Effector CD4-positive, alpha-beta T cell (primary cell): ENCODE measurements around the gene ZNF30.
"Not testable (repeated sequence)": the region's sequence is repeated elsewhere in the genome, so short reads cannot be mapped to it uniquely, and the experiment has no call there.

Experiments
- DNase-seq: peaks from one replicate; pipeline ENCODE4 v3.0.0-alpha.2; 2020
- total RNA-seq: gene quantifications from one replicate; lab custom pipeline; 2026; lab: John Stamatoyannopoulos, UW

Gene ZNF30
- total RNA-seq, result 6.0 reads per million, percentile 23 among the genes with 10 or more reads in this experiment

DNA sequence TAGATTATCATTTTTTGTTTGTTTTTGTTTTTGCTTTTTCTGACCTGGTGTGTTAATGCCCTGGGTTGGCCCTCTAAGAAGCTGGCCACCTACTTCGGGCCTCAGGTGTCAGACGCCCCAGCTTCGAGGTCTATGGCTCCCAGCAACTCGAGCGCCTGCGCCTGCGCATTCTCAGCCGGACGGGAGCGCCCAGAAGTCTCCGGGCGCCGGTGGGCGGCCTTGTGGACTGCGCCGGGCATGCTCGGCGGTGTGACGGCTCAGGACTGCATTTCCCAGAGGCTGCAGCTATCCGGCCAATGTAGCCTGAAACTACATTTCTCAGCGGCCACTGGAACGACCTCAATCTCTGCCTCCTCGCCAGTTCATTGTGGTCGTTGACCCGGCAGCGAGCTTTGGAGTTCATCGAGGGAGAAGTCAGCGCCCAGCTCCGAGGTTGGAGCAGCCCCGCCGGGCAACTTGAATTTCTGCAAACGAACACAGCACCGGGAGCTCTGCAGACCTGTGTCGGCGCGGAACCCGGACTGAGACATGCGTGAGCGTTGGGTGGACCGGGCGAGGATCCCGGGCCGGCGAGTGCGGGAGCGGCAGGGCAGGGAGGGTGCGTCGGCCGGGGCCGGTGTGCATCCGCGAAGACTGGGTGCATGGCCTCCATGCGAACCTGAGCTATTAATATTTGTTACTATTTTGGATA lies at the start of gene ZNF30:
TSS of gene ZNF30 (plus strand) at position 219 of the 691 bp plus-strand sequence. CDS start 3,045 bp downstream, outside the sequence.
- peak; percentile 54 for DNase-seq

DNA sequence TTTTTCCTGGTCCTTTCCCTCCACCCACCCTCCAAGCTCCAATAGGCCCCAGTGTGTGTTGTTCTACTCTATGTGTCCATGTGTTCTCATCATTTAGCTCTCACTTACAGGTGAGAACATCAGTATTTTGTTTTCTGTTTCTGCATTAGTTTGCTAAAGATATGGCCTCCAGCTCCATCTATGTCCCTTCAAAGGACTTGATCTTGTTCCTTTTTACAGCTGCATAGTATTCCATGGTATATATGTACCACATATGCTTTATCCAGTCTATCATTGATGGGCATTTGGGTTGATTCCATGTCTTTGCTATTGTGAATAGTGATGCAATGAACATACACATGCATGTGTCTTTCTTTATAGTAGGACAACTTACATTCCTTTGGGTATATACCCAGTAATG lies 47.1 kb upstream of the ZNF30 start:
- no peak for DNase-seq

DNA sequence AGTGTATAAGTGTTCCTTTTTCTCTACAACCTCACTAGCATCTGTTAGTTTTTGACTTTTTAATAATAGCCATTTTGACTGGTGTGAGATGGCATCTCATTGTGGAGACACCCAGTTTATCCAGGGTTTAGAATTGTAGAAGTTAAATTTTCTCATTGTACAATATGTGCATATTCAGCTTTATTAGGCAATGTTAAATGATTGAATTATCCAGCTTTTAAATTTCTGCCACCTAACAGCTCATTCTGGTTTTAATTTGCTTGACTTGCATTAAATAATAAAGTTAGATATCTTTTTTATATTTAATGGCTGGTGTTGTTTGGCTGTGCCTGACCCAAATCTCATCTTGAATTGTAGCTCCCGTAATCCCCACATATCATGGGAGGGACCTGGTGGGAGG lies 46.7 kb upstream of the ZNF30 start:
- no peak for DNase-seq

DNA sequence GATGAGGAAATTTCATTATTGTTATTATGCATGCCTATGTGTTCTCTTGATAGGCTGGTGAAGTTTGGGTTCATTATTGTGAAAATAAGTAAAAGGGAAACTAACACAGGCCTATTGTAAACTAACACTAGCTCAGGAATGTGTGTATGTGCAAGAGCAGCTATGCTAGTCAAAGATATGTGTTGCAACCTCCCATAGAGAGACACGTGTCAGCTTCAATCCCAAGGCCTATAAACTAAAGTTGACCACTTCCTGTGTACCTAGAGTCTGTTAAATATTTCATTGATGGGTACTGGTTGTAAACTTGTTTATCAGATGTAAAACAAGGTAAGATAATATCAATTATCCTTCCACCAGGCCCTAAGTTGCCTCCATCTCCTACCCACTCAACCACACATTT lies 44.7 kb upstream of the ZNF30 start:
- DNase-seq, result no peak

DNA sequence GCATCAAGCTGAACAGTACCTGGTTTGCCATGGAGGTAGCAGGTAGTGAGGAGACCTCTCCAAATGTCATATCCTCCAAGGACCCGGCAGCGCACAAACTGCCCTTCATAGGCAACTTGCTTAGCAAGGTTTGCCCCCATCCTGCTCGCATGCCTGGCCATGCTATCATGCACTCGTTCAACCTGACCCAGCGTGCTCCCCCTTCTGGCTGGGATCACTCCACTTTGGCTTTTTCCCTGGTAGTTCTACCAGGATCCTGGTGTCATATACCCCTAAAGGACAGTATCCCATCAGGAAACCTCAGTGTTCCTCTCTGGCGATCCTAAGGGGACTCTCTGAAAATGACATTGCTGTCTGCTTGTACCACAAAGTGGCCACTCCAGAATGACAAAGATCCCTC lies 38.6 kb upstream of the ZNF30 start:
- no peak for DNase-seq

DNA sequence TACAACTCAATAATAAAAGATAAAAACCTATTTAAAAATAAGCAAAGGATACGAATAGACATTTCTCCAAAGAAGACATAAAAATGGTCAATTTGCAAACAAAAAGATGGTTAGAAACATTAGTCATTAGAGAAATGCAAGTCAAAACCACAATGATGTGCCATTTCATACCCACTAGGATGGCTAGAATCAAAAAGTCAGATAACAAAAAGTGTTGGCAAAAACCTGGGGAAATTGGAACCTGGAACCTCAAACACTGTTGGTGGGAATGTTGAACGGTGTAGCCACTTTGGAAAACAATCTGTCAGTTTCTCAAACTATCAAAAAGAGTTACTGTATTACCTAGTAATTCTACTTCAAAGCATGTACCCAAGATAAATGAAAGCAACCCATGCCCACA lies 26.5 kb upstream of the ZNF30 start:
- no peak for DNase-seq

DNA sequence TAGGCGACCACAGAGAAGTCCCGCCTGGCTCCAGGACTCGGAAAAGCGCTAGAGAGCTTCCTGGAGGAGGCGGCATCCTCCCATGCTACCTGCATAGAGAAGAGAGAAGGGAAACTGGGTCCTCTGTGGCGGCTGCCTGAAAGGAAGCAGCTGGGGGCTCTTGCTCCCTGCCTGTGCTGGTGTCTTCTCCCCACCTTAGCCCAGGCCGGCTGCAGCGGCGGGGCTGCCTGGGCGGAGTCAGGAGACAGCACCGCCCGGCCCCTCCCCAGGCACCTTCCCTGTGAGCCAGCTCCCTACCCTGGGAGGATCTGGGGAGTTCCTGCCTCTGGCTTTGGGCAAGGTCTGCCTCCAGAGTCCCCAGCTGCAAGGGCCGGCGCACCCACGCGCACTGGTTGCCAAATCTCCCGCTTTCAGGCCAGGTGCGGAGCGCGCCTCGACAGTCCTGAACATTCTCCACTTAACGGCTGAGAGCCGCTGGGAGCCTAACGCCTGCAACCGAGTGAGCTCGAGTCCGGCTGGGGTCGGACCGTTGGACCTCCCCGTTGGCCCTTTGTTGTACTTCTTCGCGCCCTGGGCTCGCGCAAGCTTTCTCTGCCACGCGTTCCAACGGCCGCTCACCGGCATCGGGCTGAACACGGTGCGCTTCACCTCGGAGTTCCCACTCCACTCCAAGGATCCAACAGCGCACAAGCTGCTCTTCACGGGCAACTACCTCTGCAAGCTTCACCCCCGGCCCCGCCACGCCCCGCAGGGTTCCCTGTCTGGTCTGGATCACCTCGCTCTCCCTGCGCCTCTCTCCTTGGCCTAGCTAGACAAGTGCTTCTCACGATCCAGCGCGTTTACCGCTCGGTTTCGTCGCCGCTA lies 21.8 kb upstream of the ZNF30 start:
- DNase-seq, result no peak

DNA sequence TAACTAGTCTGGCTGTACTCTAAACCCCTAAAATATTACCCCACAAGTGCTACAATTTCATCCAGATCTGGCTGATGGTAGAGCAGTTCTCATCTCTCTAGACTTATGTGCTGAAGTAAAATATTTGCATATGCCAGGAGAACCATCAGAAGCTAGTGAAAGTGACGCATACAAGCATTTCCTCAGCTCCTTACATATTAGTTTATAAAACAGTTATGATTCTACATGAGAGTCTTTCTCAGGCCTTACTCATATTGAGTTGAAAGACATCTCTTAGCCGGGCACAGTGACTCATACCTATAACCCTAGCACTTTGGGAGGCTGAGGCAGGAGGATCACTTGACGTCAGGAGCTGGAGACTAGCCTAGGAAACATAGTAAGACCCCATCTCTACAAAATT lies 15.9 kb upstream of the ZNF30 start:
- DNase-seq, result no peak

DNA sequence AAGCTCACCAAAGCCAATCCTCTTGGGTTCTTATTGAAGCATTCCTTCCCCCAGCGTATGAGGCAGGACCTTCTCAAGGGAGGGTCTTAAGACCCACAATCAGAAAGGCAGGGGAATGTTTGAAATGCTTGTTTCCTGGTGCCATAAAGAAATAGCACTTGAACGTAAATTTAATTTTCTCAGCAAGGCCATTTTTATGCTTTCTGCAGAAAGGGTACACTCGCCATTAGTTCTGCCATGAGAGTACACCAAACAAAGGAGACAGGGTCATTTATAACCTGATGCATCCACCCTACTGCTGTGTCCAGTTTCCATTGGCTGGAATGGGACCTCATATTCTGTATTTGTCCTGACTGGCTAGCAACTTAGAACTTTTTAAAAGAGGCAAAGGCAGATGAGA lies 9.6 kb upstream of the ZNF30 start:
- DNase-seq, result not testable (repeated sequence)

DNA sequence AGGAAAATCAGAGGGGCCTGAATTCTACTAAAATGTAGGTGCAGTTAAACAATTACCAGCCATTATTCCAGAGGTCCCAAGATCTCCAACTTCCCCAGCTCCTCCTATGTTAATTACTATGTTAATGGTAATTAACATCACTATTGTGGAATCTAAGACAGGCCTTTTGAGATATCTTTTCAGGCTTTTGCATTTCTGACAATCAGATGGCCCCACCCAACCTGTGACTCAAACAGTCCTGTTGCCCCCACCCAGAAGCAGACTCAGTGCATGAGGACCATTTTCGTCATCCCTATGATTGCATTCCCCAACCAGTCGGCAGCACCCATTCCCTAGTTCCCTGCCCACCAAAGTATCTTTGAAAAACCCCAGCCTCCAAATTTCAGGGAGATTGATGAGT lies 8.5 kb upstream of the ZNF30 start:
- DNase-seq, result no peak

DNA sequence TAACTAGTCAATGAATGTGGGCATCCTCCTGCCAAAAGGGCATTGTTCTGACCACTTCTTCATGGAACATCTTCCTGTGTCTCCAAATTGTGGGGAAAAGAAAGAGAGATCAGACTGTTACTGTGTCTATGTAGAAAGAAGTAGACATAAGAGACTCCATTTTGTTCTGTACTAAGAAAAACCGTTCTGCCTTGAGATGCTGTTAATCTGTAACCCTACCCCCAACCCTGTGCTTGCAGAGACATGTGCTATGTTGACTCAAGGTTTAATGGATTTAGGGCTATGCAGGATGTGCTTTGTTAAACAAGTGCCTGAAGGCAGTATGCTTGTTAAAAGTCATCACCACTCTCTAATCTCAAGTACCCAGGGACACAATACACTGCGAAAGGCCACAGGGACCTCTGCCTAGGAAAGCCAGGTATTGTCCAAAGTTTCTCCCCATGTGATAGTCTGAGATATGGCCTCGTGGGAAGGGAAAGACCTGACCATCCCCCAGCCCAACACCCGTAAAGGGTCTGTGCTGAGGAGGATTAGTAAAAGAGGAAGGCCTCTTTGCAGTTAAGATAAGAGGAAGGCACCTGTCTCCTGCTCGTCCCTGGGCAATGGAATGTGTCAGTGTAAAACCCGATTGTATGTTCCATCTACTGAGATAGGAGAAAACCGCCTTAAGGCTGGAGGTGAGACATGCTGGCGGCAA lies 6.5 kb upstream of the ZNF30 start:
- DNase-seq, result not testable (repeated sequence)

DNA sequence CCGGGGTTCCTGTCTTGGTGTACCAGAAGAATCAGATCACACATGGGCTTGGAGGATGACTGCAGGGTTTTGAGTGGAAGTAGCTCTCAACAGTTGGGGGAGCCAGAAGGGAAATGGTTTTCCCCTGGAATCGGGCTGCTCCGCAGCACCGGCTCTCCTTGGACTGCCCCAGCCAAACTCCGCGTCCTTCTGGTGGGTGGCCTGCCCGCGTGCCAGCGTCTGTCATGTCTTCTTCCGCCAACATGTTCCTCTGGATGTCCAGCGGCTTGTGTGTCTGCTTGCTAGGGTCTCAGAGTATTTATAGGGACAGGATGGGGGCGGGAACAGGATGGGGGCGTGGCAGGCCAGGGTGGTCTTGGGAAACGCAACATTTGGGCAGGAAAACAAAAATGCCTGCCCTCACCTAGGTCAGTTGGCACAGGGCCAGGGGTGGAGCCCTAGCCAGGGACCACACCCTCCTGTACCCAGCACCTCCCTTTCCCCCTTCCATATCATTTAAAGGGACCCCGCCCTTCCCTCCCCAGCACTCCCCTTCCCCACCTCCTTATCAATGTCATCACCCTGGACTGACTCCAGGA lies 1.3 kb upstream of the ZNF30 start:
- no peak for DNase-seq

DNA sequence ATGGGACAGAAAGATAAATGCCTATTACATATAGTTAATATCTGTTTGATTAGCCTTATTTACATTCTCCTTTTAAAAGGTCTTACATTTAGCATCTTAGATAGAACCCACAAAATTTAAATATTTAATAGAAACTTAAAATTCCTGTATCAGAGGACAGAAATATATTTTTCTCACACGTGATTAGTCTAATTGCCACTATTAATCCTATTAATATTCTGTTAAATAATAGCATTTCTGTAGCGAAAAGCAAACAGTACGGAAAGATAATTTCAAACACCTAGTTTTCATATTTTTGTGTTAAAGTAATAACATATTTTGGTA lies 380 bp upstream of the ZNF30 start:
- DNase-seq, result no peak

DNA sequence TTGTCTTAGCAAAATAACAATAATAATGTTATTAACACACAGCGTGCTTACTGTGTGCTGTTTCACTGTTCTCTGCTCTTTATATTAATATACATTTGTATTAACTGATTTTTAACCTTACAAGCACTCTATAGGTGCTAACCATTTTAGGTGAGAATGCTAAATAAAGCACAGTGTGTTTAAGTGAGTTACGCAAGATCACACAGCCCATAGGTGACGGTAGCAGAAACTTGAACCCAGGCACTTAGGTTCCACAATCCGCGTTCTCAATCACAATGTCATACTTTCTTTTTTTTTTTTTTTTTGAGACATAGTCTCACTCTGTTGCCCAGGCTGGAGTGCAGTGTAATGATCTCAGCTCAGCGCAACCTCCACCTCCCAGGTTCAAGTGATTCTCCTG lies 5.8 kb downstream of the ZNF30 start:
- no peak for DNase-seq

DNA sequence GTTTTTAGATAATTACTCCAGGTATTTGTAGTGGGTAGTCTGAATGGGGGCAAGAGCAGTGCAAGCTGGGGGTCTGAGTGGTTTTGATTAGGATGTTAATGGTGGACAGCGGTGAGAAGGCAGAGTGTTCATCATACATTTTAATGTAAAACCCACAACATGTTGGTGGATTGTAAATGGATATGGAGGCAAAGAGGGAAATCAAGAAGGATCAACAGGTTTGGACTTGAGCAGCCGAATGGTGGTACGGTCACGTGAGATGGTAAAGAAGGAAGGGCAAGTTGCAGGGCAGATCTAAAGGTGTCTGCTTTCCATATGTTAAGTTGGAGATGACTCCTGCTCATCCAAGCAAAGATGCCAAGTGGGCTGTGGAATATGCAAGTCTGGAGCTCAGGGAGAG lies 9.5 kb downstream of the ZNF30 start:
- DNase-seq, result no peak

DNA sequence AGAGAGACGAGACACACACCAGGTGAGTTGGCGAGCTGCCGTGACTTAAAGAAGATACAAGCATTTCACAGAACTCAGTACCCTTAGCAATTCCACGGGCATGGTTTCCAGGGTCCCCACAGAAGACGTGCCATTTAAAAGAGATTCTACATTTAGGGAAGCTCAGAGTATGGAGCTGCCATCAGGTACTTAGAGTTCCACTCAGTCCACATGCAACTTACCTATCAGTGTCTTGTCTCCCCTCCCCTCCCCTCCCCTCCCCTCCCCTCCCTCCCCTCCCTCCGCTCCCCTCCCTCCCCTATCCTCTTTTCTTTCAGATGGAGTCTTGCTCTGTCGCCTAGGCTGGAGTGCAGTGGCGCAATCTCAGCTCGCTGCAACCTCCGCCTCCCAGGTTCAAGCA lies 12.2 kb downstream of the ZNF30 start:
- DNase-seq, result no peak

DNA sequence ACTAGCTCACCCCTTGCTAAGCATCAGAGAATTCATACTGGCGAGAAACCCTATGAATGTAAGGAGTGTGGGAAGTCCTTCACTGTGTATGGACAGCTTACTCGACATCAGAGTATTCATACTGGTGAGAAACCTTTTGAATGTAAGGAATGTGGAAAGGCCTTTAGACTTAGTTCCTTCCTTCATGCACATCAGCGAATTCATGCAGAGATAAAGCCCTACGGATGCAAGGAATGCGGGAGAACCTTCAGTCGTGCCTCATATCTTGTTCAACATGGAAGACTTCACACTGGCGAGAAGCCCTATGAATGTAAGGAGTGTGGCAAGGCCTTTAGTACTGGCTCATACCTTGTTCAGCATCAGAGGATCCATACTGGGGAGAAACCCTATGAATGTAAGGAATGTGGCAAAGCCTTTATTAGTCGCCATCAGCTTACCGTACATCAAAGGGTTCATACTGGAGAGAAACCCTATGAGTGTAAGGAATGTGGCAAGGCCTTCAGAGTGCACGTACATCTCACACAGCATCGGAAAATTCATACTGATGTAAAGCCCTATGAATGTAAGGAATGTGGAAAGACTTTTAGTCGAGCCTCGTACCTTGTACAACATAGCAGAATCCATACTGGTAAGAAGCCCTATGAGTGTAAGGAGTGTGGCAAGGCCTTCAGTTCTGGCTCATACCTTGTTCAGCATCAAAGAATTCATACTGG lies 17.3 kb downstream of the ZNF30 start:
- DNase-seq, result no peak

DNA sequence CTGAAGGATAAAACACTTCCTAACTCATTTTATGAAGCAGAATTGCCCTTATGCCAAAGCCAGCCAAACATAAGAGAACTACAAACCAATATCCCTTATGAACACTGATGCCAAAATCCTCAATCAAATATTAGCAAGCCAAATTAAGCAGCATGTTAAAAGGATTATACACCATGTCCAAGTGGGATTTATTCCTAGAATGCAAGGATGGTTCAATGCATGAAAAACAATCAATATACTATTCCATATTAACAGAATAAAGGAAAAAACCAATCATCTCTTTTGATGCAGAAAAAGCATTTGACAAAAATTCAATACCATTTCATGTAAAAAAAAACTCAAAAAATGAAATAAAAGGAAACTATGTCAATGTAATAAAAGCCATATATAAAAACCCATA lies 26.4 kb downstream of the ZNF30 start:
- no peak for DNase-seq

DNA sequence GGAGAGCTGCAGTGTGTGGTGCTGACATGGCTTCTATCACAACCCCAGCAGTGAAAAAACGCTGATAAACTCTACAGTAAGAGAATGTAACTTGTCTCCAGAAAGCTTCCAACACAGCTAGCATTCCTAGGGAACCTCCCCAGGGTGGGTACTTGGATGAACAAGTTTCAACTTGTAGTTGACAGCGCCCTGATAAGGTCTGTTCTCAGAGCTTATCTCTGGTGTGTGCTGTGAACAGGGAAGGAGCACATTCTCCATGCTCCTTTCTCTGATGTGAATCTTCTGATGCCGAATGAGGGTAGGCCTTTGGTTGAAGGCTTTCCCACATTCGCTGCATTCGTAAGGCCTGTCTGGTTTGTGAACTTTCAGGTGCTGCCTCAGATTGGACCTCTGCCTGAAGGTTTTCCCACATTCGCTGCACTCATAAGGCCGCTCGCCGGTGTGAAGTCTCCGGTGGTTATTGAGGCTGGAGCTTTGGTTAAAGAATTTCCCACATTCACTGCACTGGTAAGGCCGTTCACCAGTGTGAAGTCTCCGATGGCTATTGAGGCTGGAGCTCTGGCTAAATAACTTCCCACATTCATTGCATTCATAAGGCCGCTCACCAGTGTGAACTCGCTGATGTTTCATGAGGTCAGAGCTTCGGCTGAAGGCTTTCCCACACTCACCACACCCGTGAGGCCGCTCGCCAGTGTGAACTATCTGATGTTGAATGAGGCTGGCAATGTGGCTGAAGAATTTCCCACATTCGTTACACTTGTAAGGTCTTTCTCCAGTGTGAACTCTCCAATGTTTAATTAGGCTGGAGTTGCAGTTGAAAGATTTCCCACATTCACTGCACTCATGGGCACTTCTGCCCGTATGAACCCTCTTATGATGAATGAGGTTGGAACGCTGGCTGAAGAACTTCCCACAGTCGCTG lies 31.4 kb downstream of the ZNF30 start:
- DNase-seq, result no peak

DNA sequence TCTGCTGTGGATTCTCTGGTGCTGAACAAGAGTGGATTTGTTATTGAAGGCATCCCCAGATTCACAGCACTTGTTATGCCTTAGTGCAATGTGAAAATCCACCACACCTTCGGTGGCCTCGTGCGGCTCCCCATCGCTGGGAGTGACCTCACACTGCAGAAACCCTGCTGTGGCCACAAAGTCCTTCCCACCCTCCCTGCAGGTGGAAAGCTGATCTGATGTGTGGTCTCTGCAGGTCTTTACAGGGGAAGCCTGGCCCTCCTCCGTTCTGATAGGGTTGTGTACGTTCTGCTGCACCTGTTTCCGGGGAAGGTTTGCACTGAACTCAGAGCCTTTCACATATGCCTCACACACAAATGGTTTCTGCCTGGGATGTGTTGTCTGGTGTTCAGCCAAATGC lies 32.3 kb downstream of the ZNF30 start:
- no peak for DNase-seq

DNA sequence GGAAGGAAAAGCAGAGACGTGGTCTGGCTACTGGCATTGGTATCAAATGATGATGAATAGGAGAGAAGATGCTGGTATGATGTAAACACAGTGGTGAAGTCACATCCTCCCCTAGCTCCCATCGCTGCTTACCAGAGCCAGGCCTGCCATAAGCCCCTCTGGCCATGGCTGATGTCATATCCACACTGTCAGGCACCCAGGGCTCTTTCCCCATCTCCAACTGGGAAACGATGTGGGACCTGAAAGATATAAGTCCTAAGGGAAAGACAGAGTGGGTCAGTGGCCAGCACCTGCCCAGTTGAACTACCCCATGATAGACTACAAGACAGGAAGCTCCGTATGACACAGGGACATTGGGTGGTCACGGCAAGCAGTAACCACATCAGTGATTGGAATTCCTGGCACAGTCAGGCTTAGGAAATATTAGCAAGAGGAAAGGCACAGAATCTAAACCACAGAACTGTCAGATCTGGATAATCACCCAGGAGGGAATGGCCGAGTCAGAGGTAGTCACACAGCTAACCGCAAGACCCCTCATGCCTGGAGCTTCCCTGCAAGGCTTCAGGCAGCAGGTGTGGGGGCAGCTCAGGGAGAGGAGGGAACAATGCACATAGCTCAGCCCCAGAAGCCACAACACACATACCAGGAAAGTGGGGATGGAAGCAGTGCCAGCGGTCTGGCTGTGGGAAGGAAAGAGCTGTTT lies 33.6 kb downstream of the ZNF30 start:
- DNase-seq, result no peak
